ENCODE measurements around the gene RETREG2. TPM values are rescaled to one million over a fixed set of nuclear protein-coding genes. Genes with fewer than 3 reads are reported as not detected.

RETREG2 gene
- total RNA-seq, 1 experiment from 2014 or later, result 106 TPM

DNA sequence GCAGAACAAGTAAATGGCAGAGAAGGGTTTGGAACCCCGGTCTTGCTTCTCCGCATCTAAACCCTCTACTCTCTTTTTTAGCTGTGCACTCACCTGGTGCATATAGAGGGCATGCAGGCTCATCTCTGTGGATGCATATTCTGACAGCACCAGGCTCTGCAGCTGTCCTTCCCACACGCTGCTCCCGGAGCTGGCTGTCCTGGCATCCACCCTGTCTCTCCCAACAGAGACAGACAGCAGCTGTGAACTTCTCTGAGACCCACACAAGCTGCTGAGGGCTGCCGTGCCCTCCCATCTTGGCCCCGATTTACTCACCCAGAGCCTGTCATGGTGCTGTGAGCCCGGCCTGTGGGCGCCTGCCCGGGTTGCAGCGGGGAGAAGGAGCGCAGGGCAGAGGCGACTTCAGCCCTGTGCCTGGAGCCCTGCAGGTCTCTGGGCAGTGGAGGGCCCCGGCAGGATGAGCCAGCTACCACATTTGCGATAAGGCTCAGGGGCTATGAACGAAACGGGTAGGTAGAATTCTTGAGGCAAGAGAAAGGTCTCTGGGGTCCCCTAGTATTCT is 44.0 kb downstream of the RETREG2 start:
- Histone ChIP-seq H3K36me3 (ENCODE audit: control insufficient read depth, insufficient read depth, low read length) (peaks cover 5% of the 10 kb centered on the region; the same call in 1 of the 2 replicates), H3K9me3 (ENCODE audit: control insufficient read depth, insufficient read depth, low read depth, low read length) (no peaks in the 10 kb centered on the region), H3K27me3 (ENCODE audit: control insufficient read depth, insufficient read depth, low read length) (no peaks in the 10 kb centered on the region), H3K4me1 (ENCODE audit: control insufficient read depth, insufficient read depth, low read length) (peaks cover 10% of the 10 kb centered on the region), H3K27ac (ENCODE audit: low read length) (no peak overlapping the region), H3K4me3 (ENCODE audit: low read depth in 2 of 2, low read length in 2 of 2) (no peak overlapping the region)
- ChIA-PET POLR2A (no interaction called here), CTCF (interaction anchor here (0.7 kb wide), 1 partner anchor 57 kb away, joined by 4 read pairs; no protein-coding TSS in a partner anchor)
- intact Hi-C loops (cut with micrococcal nuclease; ENCODE audit: unreplicated experiment), result no loop called here
- ATAC-seq (no peak), DNase-seq (ENCODE audit: low read depth, low spot score) (no peak)
- in situ Hi-C loops (cut with HindIII; ENCODE audit: low pct_unique_long_range_greater_than_20kb, low sequenced_read_pairs), result no loop called here
- TF ChIP-seq, protein P1, sequence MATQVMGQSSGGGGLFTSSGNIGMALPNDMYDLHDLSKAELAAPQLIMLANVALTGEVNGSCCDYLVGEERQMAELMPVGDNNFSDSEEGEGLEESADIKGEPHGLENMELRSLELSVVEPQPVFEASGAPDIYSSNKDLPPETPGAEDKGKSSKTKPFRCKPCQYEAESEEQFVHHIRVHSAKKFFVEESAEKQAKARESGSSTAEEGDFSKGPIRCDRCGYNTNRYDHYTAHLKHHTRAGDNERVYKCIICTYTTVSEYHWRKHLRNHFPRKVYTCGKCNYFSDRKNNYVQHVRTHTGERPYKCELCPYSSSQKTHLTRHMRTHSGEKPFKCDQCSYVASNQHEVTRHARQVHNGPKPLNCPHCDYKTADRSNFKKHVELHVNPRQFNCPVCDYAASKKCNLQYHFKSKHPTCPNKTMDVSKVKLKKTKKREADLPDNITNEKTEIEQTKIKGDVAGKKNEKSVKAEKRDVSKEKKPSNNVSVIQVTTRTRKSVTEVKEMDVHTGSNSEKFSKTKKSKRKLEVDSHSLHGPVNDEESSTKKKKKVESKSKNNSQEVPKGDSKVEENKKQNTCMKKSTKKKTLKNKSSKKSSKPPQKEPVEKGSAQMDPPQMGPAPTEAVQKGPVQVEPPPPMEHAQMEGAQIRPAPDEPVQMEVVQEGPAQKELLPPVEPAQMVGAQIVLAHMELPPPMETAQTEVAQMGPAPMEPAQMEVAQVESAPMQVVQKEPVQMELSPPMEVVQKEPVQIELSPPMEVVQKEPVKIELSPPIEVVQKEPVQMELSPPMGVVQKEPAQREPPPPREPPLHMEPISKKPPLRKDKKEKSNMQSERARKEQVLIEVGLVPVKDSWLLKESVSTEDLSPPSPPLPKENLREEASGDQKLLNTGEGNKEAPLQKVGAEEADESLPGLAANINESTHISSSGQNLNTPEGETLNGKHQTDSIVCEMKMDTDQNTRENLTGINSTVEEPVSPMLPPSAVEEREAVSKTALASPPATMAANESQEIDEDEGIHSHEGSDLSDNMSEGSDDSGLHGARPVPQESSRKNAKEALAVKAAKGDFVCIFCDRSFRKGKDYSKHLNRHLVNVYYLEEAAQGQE (IDR thresholded peaks at IDR 0.05; ENCODE audit: insufficient read depth in 1 of 2, low read depth in 2 of 2, low read length in 1 of 2), result no peak
- TF ChIP-seq, protein P2, sequence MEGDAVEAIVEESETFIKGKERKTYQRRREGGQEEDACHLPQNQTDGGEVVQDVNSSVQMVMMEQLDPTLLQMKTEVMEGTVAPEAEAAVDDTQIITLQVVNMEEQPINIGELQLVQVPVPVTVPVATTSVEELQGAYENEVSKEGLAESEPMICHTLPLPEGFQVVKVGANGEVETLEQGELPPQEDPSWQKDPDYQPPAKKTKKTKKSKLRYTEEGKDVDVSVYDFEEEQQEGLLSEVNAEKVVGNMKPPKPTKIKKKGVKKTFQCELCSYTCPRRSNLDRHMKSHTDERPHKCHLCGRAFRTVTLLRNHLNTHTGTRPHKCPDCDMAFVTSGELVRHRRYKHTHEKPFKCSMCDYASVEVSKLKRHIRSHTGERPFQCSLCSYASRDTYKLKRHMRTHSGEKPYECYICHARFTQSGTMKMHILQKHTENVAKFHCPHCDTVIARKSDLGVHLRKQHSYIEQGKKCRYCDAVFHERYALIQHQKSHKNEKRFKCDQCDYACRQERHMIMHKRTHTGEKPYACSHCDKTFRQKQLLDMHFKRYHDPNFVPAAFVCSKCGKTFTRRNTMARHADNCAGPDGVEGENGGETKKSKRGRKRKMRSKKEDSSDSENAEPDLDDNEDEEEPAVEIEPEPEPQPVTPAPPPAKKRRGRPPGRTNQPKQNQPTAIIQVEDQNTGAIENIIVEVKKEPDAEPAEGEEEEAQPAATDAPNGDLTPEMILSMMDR (IDR thresholded peaks at IDR 0.05), result no peak
- TF ChIP-seq POLR2AphosphoS5 (IDR thresholded peaks at IDR 0.05; ENCODE audit: low read depth, low read length) (no peak), TCF7L2 (IDR thresholded peaks at IDR 0.05; ENCODE audit: low read depth, low read length) (no peak), SIN3A (IDR thresholded peaks at IDR 0.05; ENCODE audit: borderline replicate concordance, insufficient read depth, low read depth, low read length) (no peak)
- no TSS peak for BruUV-seq (replicated peaks)

DNA sequence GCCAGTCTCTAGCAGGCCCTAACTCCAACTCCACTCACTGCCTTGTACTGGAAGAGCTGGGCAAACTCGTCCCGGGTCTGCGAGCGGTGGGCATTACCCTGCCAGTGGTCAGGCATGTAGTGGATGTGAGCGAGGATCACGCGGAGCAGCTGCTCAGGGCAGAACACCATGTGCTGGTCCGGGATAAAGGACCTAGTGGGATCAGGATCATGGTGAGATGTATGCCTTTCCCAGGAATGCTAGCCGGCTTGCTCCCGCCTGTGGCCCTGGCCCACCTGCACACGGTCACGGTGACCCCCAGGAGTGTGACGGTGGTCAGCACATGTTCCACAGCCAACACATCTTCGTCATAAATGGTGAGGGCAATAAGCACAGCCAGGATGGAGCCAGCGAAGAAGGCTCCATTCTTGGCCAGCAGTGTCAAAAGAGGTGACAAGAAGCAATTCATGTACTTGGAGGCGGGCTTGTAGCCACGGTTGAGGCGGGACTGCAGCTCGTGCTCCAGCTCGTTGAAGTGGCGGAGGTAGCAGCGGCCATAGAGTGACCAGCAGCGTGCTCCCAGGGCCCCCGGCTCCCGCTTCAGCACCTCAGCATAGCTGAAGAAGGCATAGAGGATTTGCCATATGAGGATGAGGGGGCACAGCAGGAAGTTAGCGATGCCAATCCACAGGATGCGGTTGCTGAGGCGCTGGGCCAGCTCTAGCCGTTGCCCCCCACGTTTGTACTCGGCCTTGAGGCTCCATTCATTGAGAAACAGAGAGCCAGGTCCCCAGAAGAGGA is 45.9 kb downstream of the RETREG2 start:
- POLR2A ChIA-PET, result no interaction called here
- Histone ChIP-seq H3K36me3 (ENCODE audit: control insufficient read depth, insufficient read depth, low read length) (peaks cover 7% of the 10 kb centered on the region; the same call in 1 of the 2 replicates), H3K27me3 (ENCODE audit: control insufficient read depth, insufficient read depth, low read length) (no peaks in the 10 kb centered on the region), H3K9me3 (ENCODE audit: control insufficient read depth, insufficient read depth, low read depth, low read length) (no peaks in the 10 kb centered on the region), H3K4me1 (ENCODE audit: control insufficient read depth, insufficient read depth, low read length) (peaks cover 12% of the 10 kb centered on the region), H3K4me3 (ENCODE audit: low read depth in 2 of 2, low read length in 2 of 2) (no peak overlapping the region), H3K27ac (ENCODE audit: low read length) (no peak overlapping the region)
- in situ Hi-C loops (cut with HindIII; ENCODE audit: low pct_unique_long_range_greater_than_20kb, low sequenced_read_pairs), result no loop called here
- intact Hi-C loops (cut with micrococcal nuclease; ENCODE audit: unreplicated experiment), result no loop called here
- CTCF ChIA-PET, result no interaction called here
- BruUV-seq (replicated peaks), result no TSS peak
- no peak for ATAC-seq
- TF ChIP-seq, protein P2 (IDR thresholded peaks at IDR 0.05), result no peak
- no peak for DNase-seq (ENCODE audit: low read depth, low spot score)

All from Panc1 (cell line).